Gastrocnemius medialis (tissue), 4 donors: ENCODE results near the gene CTTNBP2NL. TPM values are rescaled to one million over a fixed set of nuclear protein-coding genes. Genes with fewer than 3 reads are reported as not detected.

ENCODE experiments used
- ATAC-seq, 2 donors: fragments of 150-250 bp; one replicate each; pipeline ENCODE4 v1.9.1; 2016
- DNase-seq, 2 donors: peaks; one replicate each; pipeline ENCODE4 v3.0.0-alpha.2; 2019
- H3K27ac ChIP-seq, 4 donors: fragments of 200-600 bp; sonication (generic); 1 replicate in 1 of 4; 2 replicates in 3 of 4; pipeline ENCODE4 v1.5.1; 2016 to 2018; ENCODE audit warnings: mild to moderate bottlenecking in 2 of 4, moderate library complexity in 1 of 4
- H3K27me3 ChIP-seq, 3 donors: fragments of 200-600 bp; sonication (generic) in 2 of 3; 1 replicate in 1 of 3; 2 replicates in 2 of 3; pipeline versions ENCODE4 v1.5.1 to v1.6.0; 2016 to 2019; ENCODE audit warnings: mild to moderate bottlenecking in 1 of 3, moderate library complexity in 1 of 3
- H3K36me3 ChIP-seq, 2 donors: fragments of 200-600 bp; sonication (generic) in 1 of 2; one replicate each; pipeline ENCODE4 v1.5.1; 2017 to 2018
- H3K4me1 ChIP-seq, 2 donors: fragments of 200-600 bp; sonication (generic) in 1 of 2; one replicate each; pipeline ENCODE4 v1.5.1; 2016 to 2017; ENCODE audit warnings: mild to moderate bottlenecking in 2 of 2
- H3K4me3 ChIP-seq, 4 donors: fragments of 200-600 bp; sonication (generic) in 3 of 4; 1 replicate in 1 of 4; 2 replicates in 3 of 4; pipeline ENCODE4 v1.5.1; 2016 to 2019; ENCODE audit warnings: mild to moderate bottlenecking in 2 of 4
- H3K9me3 ChIP-seq, 3 donors: fragments of 200-600 bp; sonication (generic) in 2 of 3; 1 replicate in 1 of 3; 2 replicates in 2 of 3; pipeline ENCODE4 v1.5.1; 2016 to 2019
- POLR2A ChIP-seq, 2 donors: fragments of 450-650 bp; IDR thresholded peaks; one replicate each; pipeline ENCODE4 v1.6.1; 2017; ENCODE audit warnings: antibody characterized with exemption in 2 of 2, mild to moderate bottlenecking in 2 of 2, moderate library complexity in 2 of 2
- in situ Hi-C, 4 donors: fragments of 200-750 bp; cut with MboI; loops; one replicate each; pipeline versions ENCODE4 v1.15.0 to v1.8.0; 2017; ENCODE audit warnings: low sequenced_read_pairs in 4 of 4
- intact Hi-C: fragments of 100-400 bp; cut with DNase I; formaldehyde crosslinking; loops from one replicate; pipeline ENCODE4 v1.15.1; 2023; ENCODE audit warnings: low total_unique reads
- total RNA-seq, 4 donors: library from RNA; depleted of rRNA; stranded (reverse); fragments of >200 nt; gene quantifications; one replicate each; pipeline versions ENCODE4 v1.1.0 to v1.2.3, GENCODE V29; 2016
- TF ChIP-seq, protein P1 (sequence below), 5 experiments: fragments of 450-650 bp in 3 of 5; fragments of 200-600 bp in 2 of 5; sonication (generic) in 2 of 5; IDR thresholded peaks in 4 of 5; conservative IDR thresholded peaks in 1 of 5; 1 replicate in 4 of 5; 2 replicates in 1 of 5; pipeline ENCODE4 v1.5.1; 2016 to 2019; ENCODE audit warnings: antibody characterized with exemption in 5 of 5, mild to moderate bottlenecking in 3 of 5, moderate library complexity in 3 of 5

The CTTNBP2NL gene, protein sequence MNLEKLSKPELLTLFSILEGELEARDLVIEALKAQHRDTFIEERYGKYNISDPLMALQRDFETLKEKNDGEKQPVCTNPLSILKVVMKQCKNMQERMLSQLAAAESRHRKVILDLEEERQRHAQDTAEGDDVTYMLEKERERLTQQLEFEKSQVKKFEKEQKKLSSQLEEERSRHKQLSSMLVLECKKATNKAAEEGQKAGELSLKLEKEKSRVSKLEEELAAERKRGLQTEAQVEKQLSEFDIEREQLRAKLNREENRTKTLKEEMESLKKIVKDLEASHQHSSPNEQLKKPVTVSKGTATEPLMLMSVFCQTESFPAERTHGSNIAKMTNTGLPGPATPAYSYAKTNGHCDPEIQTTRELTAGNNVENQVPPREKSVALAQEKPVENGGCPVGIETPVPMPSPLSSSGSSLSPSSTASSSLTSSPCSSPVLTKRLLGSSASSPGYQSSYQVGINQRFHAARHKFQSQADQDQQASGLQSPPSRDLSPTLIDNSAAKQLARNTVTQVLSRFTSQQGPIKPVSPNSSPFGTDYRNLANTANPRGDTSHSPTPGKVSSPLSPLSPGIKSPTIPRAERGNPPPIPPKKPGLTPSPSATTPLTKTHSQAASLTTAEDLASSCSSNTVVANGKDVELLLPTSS
- total RNA-seq = 1 to 10 TPM; 2.6 to 7.2 (median 3.9) TPM

DNA sequence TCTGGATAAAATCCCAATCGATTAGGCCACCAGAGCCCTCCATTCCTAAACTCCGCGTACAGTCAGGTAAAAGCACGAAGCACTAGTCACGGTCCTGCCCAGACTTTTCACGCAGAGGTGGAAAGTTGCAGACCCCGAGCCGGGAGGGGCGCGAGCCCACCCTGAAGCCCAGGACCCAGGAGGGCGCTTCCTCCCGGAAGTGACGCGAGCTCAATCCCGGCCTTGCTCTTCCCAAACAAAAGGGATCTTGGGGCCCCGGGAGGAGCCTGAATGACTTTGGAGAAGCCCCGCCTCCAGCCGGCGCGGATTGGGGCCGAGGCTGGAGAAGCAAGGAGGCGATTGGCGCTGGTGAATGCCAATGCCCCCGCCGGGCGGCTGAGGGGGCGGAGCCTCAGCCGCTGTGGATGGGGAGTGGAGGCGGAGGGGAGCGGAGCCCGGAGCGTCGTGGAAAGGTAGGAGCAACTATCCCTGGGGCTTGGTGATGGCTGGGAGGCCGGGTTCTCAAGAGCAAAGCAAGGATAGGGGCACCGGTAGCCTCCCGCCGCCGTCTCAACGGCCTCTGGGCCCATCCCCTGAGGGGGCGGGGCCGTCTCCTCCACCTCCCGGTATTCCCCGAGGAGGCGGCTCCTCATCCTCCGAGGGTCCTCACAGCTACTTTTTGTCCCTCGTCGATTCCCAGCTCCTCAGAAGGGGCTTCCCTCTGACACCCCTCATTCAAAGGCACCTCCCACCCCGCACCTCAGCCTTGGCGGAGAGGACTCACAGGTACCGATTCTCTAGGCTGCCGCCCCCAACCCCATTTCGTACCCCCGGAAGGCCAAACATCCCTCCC lies at the start of gene CTTNBP2NL:
TSS of gene CTTNBP2NL (plus strand) at position 394 of the 832 bp plus-strand sequence. CDS start 19,952 bp downstream, outside the sequence.
- Histone ChIP-seq H3K9me3 (no peaks in the 10 kb centered on the region), H3K27me3 (no peaks in the 10 kb centered on the region), H3K4me3 (peak within 1 kb of the TSS; percentile 84 to 97 (median 90)), H3K27ac (peak within 1 kb of the TSS; percentile 67 to 91 (median 83)), H3K36me3 (no peaks in the 10 kb centered on the region), H3K4me1 (peaks cover 24 to 32% of the 10 kb centered on the region in 2 donors)
- in situ Hi-C loops = loop anchor here (10.0 to 25.0 kb wide), 3 partner anchors 219 to 316 kb away; partner anchors contain the start of genes RHOC (in 3 of the 4), PPM1J (in 2 of the 4), CAPZA1 (in 1 of the 4) and ST7L (in 1 of the 4)
- intact Hi-C loops = loop anchor here (5.0 kb wide), 1 partner anchor 411 kb away; no protein-coding TSS in a partner anchor
- ATAC-seq = peak; percentile 92 to 94
- DNase-seq = peak; percentile 92 to 95
- TF ChIP-seq POLR2A (IDR thresholded peaks at IDR 0.05) = peak; percentile 57 to 66
- TF ChIP-seq, protein P1, sequence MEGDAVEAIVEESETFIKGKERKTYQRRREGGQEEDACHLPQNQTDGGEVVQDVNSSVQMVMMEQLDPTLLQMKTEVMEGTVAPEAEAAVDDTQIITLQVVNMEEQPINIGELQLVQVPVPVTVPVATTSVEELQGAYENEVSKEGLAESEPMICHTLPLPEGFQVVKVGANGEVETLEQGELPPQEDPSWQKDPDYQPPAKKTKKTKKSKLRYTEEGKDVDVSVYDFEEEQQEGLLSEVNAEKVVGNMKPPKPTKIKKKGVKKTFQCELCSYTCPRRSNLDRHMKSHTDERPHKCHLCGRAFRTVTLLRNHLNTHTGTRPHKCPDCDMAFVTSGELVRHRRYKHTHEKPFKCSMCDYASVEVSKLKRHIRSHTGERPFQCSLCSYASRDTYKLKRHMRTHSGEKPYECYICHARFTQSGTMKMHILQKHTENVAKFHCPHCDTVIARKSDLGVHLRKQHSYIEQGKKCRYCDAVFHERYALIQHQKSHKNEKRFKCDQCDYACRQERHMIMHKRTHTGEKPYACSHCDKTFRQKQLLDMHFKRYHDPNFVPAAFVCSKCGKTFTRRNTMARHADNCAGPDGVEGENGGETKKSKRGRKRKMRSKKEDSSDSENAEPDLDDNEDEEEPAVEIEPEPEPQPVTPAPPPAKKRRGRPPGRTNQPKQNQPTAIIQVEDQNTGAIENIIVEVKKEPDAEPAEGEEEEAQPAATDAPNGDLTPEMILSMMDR (IDR thresholded peaks at IDR 0.05 in 4 of 5, conservative IDR thresholded peaks at IDR 0.05 in 1 of 5) = no peak

DNA sequence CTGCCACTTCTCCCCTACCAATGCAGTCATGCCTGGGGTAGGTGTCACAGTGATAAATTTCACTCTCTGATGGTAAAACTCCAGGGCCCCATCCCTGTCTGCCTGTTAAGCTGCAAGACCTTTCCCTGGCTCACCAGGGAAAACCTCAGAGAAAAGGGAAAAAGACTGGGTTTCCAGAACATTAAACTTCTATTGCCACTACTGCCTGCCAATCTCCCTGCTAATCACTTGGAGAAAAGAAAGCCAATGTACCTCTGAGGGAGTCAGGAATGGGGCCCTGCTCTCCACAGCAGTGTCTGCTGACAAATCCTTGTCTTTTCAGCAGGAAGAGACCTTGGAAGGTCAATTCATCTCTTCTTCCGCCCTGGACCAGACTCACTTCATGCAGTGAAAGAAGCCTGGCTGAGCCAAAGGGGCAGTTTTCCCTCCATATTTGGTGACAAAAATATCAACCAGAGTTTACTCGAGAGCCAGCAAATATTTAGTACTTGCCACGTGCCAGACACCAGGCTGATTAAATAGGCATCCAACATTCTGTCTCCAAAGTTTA lies 49.1 kb upstream of the CTTNBP2NL start:
- Histone ChIP-seq H3K27ac (no peak overlapping the region), H3K36me3 (no peaks in the 10 kb centered on the region), H3K4me3 (no peak overlapping the region), H3K27me3 (no peaks in the 10 kb centered on the region), H3K4me1 (no peaks in the 10 kb centered on the region), H3K9me3 (peaks cover 0 to 6% (median 0%) of the 10 kb centered on the region in 3 donors)
- ATAC-seq (no peak), DNase-seq (no peak)
- in situ Hi-C loops = loop anchor here in 2 of 4 donors (25.0 kb wide), 2 partner anchors 535 to 560 kb away; no protein-coding TSS in a partner anchor
- intact Hi-C loops = no loop called here
- TF ChIP-seq, protein P1 (IDR thresholded peaks at IDR 0.05 in 4 of 5, conservative IDR thresholded peaks at IDR 0.05 in 1 of 5) = no peak
- no peak for TF ChIP-seq POLR2A (IDR thresholded peaks at IDR 0.05)

DNA sequence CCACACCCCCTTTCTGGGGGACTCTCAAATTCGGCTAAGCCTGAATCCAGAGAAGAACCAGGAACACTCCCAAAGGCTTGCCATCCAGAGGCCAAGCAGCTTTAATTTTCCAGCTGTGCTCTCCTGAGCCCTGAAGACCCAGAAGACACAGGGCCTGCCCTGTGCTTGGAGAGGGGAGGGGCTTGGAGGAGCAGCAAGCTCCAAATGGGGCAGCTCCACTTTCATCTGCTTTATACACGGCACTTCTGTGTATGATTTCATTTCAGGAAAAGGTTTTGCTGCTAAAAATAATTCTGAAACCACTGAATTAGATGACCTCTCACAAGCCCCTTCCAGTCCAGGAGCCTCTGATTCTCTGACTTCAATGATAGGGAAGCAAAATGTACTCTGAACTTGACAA lies 39.2 kb upstream of the CTTNBP2NL start:
- Histone ChIP-seq H3K9me3 (no peaks in the 10 kb centered on the region), H3K36me3 (no peaks in the 10 kb centered on the region), H3K27ac (no peak overlapping the region), H3K27me3 (no peaks in the 10 kb centered on the region), H3K4me1 (peaks cover 9 to 15% of the 10 kb centered on the region in 2 donors), H3K4me3 (no peak overlapping the region)
- no peak for DNase-seq
- no peak for ATAC-seq
- TF ChIP-seq, protein P1 (IDR thresholded peaks at IDR 0.05 in 4 of 5, conservative IDR thresholded peaks at IDR 0.05 in 1 of 5) = no peak
- no peak for TF ChIP-seq POLR2A (IDR thresholded peaks at IDR 0.05)
- intact Hi-C loops (no loop called here), in situ Hi-C loops (no loop called here)

DNA sequence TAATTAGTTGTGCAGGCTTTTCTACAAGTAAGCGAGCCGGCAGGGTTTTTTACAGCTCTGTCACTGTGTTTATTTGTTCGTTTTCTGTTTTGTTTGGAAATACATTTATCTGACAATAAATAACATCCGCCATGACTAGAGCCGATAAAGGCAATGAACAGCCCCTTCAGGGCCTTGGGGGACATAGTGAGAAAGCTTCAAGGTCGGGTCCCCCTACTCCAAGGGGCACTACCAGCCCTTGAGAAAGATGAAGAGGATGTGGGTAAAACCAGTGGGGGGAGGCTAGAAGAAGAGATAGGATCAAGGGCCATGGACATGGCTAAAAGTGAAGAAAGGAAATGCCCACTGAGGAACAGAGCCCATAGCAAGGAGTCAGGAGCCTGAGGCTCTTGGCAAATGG lies 38.5 kb upstream of the CTTNBP2NL start:
- no peaks in the 10 kb centered on the region for H3K9me3 ChIP-seq
- no peaks in the 10 kb centered on the region for H3K36me3 ChIP-seq
- no peak overlapping the region for H3K4me3 ChIP-seq
- H3K27me3 ChIP-seq = no peaks in the 10 kb centered on the region
- H3K4me1 ChIP-seq = peaks cover 9 to 15% of the 10 kb centered on the region in 2 donors
- ATAC-seq (no peak), DNase-seq (no peak)
- H3K27ac ChIP-seq = no peak overlapping the region
- in situ Hi-C loops (no loop called here), intact Hi-C loops (no loop called here)
- no peak for TF ChIP-seq POLR2A (IDR thresholded peaks at IDR 0.05)
- TF ChIP-seq, protein P1 (IDR thresholded peaks at IDR 0.05 in 4 of 5, conservative IDR thresholded peaks at IDR 0.05 in 1 of 5) = no peak
